HepG2 (cell line): Measurements from ENCODE around the gene CITED4. TPM values are rescaled to one million over a fixed set of nuclear protein-coding genes. Genes with fewer than 3 reads are reported as not detected.

ENCODE experiments used
- ATAC-seq: fragments of 200-7000 bp; cut with Tn5 transposase; 3 replicates; pipeline ENCODE4 v1.9.1; 2020; ENCODE audit warnings: mild to moderate bottlenecking, moderate library complexity
- BruUV-seq: library from RNA; stranded (reverse); fragments of 400-500 nt; replicated peaks from 2 replicates; lab custom pipeline; 2021; lab: Mats Ljungman, UMichigan
- CTCF ChIA-PET: fragments of 300-600 bp; formaldehyde crosslinking; extraction: SDS; loops from one replicate; lab custom pipeline; 2021; ENCODE audit warnings: low total read pairs, inconsistent platforms, low intra/inter-chr PET ratio; lab: Yijun Ruan, JAX
- POLR2A ChIA-PET: fragments of 350-600 bp; sonication (Branson Sonifier 250); formaldehyde crosslinking; loops from one replicate; lab custom pipeline; 2020; ENCODE audit warnings: antibody characterized with exemption, inconsistent platforms; lab: Yijun Ruan, JAX
- DNase-seq: peaks from one replicate; pipeline ENCODE4 v3.0.0-alpha.2; 2015; ENCODE audit warnings: low spot score
- FAIRE-seq: peaks from 3 replicates; lab custom pipeline; 2011; peaks lifted over from hg19 to GRCh38; lab: Jason Lieb, UNC
- H2AFZ ChIP-seq: one replicate; pipeline ENCODE4 v1.6.1; 2011; ENCODE audit warnings: low read length, inconsistent platforms
- H3K27ac ChIP-seq: fragments of 300-600 bp; 3 replicates; pipeline ENCODE4 v1.8.0; 2011; ENCODE audit warnings: mixed run types, mild to moderate bottlenecking, mixed read lengths, low read length, inconsistent platforms; ENCODE audit not compliant: insufficient read depth; ENCODE audit errors: extremely low read length
- H3K27me3 ChIP-seq, 2 experiments: fragments of 200-600 bp in 1 of 2; 2 replicates in 1 of 2; 3 replicates in 1 of 2; pipeline versions ENCODE4 v1.6.0 to v1.8.0; 2011; ENCODE audit warnings: low read length in 2 of 2, mild to moderate bottlenecking in 2 of 2, moderate library complexity in 2 of 2, inconsistent platforms in 1 of 2; ENCODE audit not compliant: insufficient read depth in 2 of 2, control insufficient read depth in 1 of 2
- H3K36me3 ChIP-seq, 2 experiments: fragments of 200-600 bp in 1 of 2; replicated peaks in 1 of 2; 2 replicates in 1 of 2; 3 replicates in 1 of 2; pipeline versions ENCODE4 v1.5.1 to v1.8.0; 2011; ENCODE audit warnings: low read length in 2 of 2, inconsistent platforms in 1 of 2; ENCODE audit not compliant: insufficient read depth in 2 of 2, control insufficient read depth in 1 of 2
- H3K4me1 ChIP-seq: 2 replicates; pipeline ENCODE4 v1.5.1; 2012; ENCODE audit warnings: low read length, inconsistent platforms; ENCODE audit not compliant: insufficient read depth
- H3K4me2 ChIP-seq: 2 replicates; pipeline ENCODE4 v1.6.0; 2011; ENCODE audit warnings: low read depth, low read length, inconsistent platforms
- H3K4me3 ChIP-seq, 3 experiments: fragments of 200-600 bp in 1 of 3; sonication (generic), shearing (Covaris generic) in 1 of 3; replicated peaks in 1 of 3; 2 replicates each; pipeline ENCODE4 v1.5.1; 2011 to 2016; ENCODE audit warnings: low read length in 3 of 3, inconsistent platforms in 2 of 3, low read depth in 2 of 3, mild to moderate bottlenecking in 2 of 3, control low read depth in 1 of 3, mixed read lengths in 1 of 3; ENCODE audit not compliant: insufficient read depth in 1 of 3
- H3K79me2 ChIP-seq: one replicate; pipeline ENCODE4 v1.6.1; 2011; ENCODE audit warnings: low read length, inconsistent platforms; ENCODE audit not compliant: insufficient read depth
- H3K9ac ChIP-seq: 2 replicates; pipeline ENCODE4 v1.6.0; 2011; ENCODE audit warnings: mild to moderate bottlenecking, low read depth, low read length, inconsistent platforms; ENCODE audit not compliant: insufficient read depth
- H3K9me3 ChIP-seq: 2 replicates; pipeline ENCODE4 v1.5.1; 2012; ENCODE audit warnings: mild to moderate bottlenecking, low read length
- H4K20me1 ChIP-seq: 2 replicates; pipeline ENCODE4 v1.6.0; 2011; ENCODE audit warnings: inconsistent platforms, mild to moderate bottlenecking, low read length, moderate library complexity; ENCODE audit not compliant: insufficient read depth
- STAG1 ChIP-seq: sonication (generic); formaldehyde crosslinking; IDR thresholded peaks from 2 replicates; pipeline ENCODE4 v1.4.0; 2020; ENCODE audit warnings: missing genetic modification reagents
- ZHX1 ChIP-seq: sonication (generic); formaldehyde crosslinking; IDR thresholded peaks from 2 replicates; pipeline ENCODE4 v1.8.1; 2022; ENCODE audit warnings: low read depth, mild to moderate bottlenecking, missing genetic modification reagents
- WGBS: methylation state at CpG from one replicate; pipeline ENCODE4 v1.1.6; 2017; ENCODE audit warnings: low lambda C conversion rate; 5-methylcytosine and 5-hydroxymethylcytosine counted together
- in situ Hi-C: cut with HindIII; loops from 2 replicates; pipeline ENCODE4 v1.10.0; 2017; ENCODE audit warnings: low pct_unique_long_range_greater_than_20kb; ENCODE audit not compliant: extremely low pct_ligation_motif_present
- intact Hi-C: fragments of 100-400 bp; cut with micrococcal nuclease; formaldehyde crosslinking; loops from one replicate; pipeline ENCODE4 v1.10.0; 2022; ENCODE audit not compliant: unreplicated experiment
- polyA plus RNA-seq, 8 experiments: library from polyadenylated mRNA; depleted of rRNA in 3 of 8; stranded (reverse) in 7 of 8; unstranded in 1 of 8; fragments of >200 nt; fragmentation: Illumina TruSeq in 4 of 8; extraction: Trizol in 4 of 8; gene quantifications; 2 replicates each; pipeline versions ENCODE4 v1.2.1 to v1.2.3, GENCODE V29; 2011 to 2016; ENCODE audit warnings: low read depth in 4 of 8, missing spikeins in 1 of 8, mixed read lengths in 1 of 8; ENCODE audit not compliant: insufficient read depth in 1 of 8
- total RNA-seq, 5 experiments: library from RNA; depleted of rRNA; stranded (reverse); fragments of >200 nt; fragmentation: Illumina TruSeq; extraction: Trizol; gene quantifications; 2 replicates each; pipeline ENCODE4 v1.2.3, GENCODE V29; 2016; ENCODE audit warnings: low read depth in 1 of 5
- TF ChIP-seq, protein P1 (sequence below): sonication (generic); formaldehyde crosslinking; IDR thresholded peaks from 2 replicates; pipeline ENCODE4 v1.5.0; 2020; ENCODE audit warnings: mild to moderate bottlenecking, missing genetic modification reagents, moderate library complexity

CITED4 gene
- total and polyA plus RNA-seq, 2 of the 13 experiments (the other 11 are each of a cell fraction or from before 2014, with no cell fraction given), result 1.5 to 9.9 TPM

DNA sequence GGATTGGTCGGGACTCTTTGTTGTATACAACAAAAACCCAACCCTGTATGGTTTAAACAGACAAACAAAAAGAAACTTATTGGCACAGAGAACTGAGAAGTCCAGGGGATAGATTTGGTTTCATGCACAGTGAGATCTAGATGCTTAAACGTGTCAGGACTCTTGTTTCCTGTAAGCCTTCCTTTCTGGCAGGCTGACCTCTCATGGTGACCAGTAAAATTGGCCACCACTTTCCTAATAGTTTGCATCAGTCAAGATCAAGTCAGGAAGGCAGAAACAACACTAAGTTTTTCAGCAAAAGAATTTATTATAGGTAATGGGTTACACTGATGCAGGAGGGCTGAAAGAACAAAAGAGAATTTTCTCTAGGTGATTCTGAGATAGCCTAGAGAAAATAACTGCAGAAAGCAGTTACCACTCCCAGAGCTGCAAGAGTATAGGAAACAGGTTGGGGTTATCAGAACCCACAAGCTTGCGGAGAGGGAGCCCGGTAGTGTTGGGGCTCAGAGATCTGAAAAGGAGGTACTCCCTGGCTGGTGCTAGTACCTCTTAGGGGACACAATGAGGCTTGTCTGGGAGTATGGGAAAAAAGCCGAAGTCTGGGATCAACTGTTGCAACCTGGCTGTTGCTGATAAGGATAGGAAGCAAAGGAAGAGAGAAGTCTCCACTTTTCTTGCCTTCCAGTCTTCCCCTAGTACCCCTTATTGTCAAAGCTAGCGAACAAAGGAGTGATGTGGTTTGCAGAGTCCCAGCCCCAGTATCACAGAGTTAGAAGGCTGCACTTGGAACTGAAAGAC lies 21.4 kb downstream of the CITED4 start:
- no TSS peak for BruUV-seq
- H3K9me3 ChIP-seq, result no peaks in the 10 kb centered on the region; the same call in 1 of the 2 replicates
- no peak for DNase-seq
- intact Hi-C loops, result loop anchor here (10.0 kb wide), 1 partner anchor 46 kb away; no protein-coding TSS in a partner anchor
- no peak for TF ChIP-seq ZHX1 (CRISPR knock-in tag)
- TF ChIP-seq, protein P1, sequence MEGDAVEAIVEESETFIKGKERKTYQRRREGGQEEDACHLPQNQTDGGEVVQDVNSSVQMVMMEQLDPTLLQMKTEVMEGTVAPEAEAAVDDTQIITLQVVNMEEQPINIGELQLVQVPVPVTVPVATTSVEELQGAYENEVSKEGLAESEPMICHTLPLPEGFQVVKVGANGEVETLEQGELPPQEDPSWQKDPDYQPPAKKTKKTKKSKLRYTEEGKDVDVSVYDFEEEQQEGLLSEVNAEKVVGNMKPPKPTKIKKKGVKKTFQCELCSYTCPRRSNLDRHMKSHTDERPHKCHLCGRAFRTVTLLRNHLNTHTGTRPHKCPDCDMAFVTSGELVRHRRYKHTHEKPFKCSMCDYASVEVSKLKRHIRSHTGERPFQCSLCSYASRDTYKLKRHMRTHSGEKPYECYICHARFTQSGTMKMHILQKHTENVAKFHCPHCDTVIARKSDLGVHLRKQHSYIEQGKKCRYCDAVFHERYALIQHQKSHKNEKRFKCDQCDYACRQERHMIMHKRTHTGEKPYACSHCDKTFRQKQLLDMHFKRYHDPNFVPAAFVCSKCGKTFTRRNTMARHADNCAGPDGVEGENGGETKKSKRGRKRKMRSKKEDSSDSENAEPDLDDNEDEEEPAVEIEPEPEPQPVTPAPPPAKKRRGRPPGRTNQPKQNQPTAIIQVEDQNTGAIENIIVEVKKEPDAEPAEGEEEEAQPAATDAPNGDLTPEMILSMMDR (CRISPR knock-in tag), result peak; percentile 18
- TF ChIP-seq STAG1 (CRISPR knock-in tag), result peak; percentile 13; the same call in 1 of the 2 replicates
- TF ChIP-seq, all 625 proteins: peak for 2
- Histone ChIP-seq H3K4me2 (no peak overlapping the region), H3K4me3 (no peak overlapping the region), H3K27ac (no peak overlapping the region), H3K36me3 (no peaks in the 10 kb centered on the region), H2AFZ (no peak overlapping the region), H3K9ac (no peak overlapping the region), H4K20me1 (no peaks in the 10 kb centered on the region), H3K27me3 (peaks cover 0 to 6% of the 10 kb centered on the region in 2 experiments; a peak in 1 of 5 replicates), H3K79me2 (no peaks in the 10 kb centered on the region), H3K4me1 (peaks cover 14% of the 10 kb centered on the region; the same call in 1 of the 2 replicates)
- ATAC-seq (no peak; the same call in 2 of the 3 replicates), FAIRE-seq (no peak)
- ChIA-PET POLR2A (no interaction called here), CTCF (no interaction called here)
- in situ Hi-C loops, result no loop called here
- WGBS, result 33% methylated on average over 6 of the region's 6 CpGs
